OCI-LY7 (cell line): ENCODE measurements around the gene GNAQ.

ENCODE experiments used
- EZH2phosphoT487 ChIP-seq: fragments of 200-600 bp; sonication (generic); IDR thresholded peaks from 2 replicates; pipeline ENCODE4 v1.6.1; 2018; ENCODE audit warnings: low read depth, borderline replicate concordance, mild to moderate bottlenecking, mixed run types, antibody characterized with exemption, low read length, moderate library complexity, mixed read lengths
- TF ChIP-seq, protein P1 (sequence below): fragments of 200-600 bp; sonication (generic); conservative IDR thresholded peaks from 2 replicates; pipeline ENCODE4 v1.5.1; 2014; ENCODE audit warnings: mild to moderate bottlenecking, antibody characterized with exemption, low read length, moderate library complexity, mixed read lengths

GRCh38 chr9:78053627-78054026 is 22.0 kb upstream of the GNAQ start:
- TF ChIP-seq, protein P1, sequence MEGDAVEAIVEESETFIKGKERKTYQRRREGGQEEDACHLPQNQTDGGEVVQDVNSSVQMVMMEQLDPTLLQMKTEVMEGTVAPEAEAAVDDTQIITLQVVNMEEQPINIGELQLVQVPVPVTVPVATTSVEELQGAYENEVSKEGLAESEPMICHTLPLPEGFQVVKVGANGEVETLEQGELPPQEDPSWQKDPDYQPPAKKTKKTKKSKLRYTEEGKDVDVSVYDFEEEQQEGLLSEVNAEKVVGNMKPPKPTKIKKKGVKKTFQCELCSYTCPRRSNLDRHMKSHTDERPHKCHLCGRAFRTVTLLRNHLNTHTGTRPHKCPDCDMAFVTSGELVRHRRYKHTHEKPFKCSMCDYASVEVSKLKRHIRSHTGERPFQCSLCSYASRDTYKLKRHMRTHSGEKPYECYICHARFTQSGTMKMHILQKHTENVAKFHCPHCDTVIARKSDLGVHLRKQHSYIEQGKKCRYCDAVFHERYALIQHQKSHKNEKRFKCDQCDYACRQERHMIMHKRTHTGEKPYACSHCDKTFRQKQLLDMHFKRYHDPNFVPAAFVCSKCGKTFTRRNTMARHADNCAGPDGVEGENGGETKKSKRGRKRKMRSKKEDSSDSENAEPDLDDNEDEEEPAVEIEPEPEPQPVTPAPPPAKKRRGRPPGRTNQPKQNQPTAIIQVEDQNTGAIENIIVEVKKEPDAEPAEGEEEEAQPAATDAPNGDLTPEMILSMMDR, result no peak
- TF ChIP-seq EZH2phosphoT487, result no peak
